HG02588 (cell line): ENCODE measurements around the gene KCNQ5.
"Not testable (repeated sequence)": the region's sequence is repeated elsewhere in the genome, so short reads cannot be mapped to it uniquely, and the experiment has no call there.

Source experiments
- ATAC-seq: cut with Tn5 transposase; IDR thresholded peaks from one replicate; pipeline ENCODE4 v1.9.1; 2021; ENCODE audit warnings: mild to moderate bottlenecking, moderate library complexity; ENCODE audit not compliant: unreplicated experiment

The KCNQ5 gene

DNA sequence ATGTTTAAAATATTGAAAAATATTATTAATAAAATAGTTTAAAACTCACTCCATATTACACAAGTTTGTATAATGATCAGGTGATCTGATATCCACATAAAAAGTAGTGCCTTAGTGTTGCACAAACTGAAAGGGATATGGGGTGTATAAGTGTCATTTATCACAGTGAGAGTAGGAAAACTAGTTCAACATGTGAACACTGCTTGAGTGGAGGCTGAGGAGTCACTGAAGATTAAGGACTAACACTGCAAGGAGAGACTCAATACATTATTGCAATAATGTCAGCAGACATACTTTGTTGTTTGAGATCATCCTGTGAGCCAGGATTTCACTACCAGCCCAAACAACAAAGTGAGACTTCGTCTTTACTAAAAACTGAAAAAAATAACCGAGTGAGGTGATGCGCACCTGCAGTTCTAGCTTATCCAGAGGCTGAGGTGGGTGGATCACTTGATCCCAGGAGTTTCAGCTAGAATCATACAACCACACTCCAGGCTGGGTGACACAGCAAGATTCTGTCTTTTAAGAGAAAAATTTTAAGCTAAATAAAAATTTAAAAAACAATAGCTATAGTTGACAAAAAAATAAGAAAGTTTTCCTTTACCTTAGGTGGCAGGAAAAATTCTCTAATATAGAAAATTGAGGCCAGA lies 605.9 kb downstream of the KCNQ5 start:
- ATAC-seq: no peak

DNA sequence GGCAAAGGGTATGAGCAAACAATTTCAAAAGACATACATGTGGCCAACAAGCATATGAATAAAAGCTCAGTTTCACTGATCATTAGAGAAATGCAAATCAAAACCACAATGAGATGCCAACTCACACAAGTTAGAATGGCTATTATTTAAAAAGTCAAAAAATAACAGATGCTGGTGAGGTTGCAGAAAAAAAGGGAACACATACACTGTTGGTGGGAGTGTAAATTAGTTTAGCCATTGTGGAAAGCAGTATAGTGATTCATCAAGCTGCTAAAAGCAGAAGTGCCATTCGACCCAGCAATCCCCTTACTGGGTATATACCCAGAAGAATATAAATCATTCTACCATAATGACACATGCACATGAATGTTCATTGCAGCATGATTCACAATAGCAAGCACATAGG lies 610.1 kb downstream of the KCNQ5 start:
- peak; percentile 77 for ATAC-seq

DNA sequence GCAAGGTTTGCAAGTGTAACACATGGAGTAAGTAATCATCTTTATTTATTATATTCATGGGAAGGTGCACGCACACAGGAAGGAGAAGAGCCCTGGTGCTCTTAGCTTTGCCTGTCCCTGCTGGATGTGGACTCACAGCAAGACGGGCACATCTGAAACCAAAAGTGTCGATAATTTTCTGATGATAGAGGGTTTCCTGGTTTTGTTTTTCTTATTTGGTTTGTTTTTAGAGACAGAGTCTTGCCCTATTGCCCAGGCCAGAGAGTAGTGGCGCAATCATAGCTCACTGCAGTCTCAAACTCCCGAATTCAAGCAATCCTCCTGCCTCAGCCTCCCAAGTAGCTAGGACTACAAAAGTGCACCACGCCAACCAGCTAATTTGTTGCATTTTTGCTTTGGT lies 611.2 kb downstream of the KCNQ5 start:
- ATAC-seq: no peak

DNA sequence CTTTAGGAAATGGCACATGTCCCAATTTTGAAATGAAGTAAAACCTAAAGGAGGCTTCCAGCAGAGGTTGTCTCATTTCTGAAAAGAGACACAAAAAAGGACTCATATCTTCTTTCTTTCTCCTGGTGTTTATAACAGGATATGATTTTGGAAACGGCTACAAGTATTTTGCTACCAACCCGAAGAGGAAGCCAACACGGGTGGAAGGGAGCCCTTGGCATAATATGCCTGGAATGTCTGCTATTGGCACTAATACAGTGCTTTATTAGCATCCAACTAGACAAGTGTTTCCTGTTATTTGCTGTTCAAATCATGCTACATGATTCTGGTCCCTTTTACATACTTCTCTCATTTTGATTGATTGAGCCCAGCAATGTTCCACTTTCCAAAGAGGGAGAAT lies 612.1 kb downstream of the KCNQ5 start:
- not testable (repeated sequence) for ATAC-seq

DNA sequence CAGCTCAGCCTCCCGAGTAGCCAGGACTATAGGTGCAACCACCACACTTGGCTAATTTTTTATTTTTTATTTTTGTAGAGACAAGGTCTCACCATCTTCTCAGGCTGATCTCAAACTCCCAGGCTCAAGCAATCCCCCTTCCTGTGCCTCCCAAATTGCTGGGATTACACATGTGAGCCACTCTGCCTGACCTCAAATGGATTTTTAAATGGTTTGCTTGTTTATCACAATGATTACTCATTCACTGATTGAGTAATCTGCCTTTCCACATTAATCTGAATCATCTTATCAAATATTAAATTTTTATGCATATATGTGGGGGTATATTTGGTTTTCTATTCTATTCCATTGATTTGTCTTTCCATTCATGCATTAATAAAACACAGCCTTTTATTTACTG lies 612.9 kb downstream of the KCNQ5 start:
- ATAC-seq: no peak

DNA sequence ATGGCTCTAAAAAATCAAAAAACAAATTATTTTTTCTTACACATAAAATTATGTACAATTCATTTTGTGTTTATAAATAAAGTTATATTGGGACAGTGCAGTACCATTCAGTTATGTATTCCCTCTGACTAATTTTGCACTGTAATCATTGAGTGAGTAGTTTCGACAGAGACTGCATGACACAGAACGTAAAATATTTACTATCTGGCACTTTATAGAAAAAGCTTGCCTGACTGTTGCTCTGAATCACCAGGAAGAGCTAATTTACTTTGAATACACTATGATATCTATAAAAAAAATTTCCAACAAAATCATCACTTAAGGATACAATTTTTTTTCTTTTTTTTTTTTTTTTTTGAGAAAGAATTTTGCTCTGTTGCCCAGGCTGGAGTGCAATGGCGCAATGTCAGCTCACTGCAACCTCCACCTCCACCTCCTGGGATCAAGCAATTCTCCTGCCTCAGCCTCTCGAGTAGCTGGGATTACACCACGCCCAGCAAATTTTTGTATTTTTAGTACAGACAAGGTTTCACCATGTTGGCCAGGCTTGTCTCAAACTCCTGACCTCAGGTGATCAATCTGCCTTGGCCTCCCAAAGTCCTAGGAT lies 614.4 kb downstream of the KCNQ5 start:
- no peak for ATAC-seq

DNA sequence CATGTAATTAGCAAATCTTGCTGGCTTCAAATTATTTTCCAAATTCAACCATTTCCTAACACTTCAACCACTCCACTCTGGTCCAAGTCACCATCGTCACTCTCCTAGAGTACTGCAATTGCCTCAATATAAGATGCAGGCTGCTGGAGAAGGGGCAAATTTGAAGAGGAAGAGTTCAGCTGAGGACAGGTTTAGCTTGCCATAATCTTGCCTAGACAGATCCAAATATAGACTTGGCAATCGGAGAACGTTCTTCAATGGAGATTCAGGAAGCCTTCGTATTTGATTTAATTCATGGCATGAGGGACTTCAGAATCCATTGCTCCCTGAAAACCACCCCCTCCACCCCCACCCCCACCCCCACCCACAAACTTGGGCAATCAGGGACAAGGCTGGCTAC lies 618.9 kb downstream of the KCNQ5 start:
- no peak for ATAC-seq

DNA sequence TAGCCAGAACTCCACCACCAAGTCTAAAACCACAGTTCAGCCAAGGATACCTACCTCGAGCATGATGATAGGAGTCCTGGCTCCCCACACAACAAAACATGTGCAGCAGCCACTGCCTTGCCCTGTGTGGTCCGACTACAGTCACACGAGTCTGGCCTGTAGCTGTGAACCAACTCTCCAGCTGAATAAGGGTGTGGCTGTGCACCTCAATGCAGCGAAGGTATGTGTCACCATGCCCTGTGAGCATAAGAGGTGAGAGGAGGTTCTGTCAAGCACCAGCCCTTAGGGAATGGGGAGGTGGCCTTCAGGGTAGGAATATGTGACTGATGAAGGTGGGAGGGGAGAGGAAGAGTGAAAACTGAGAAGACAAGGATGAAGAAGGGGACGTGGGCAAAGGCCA lies 620.1 kb downstream of the KCNQ5 start:
- no peak for ATAC-seq
